ENCODE measurements around the gene ATG13. TPM values are rescaled to one million over a fixed set of nuclear protein-coding genes. Genes with fewer than 3 reads are reported as not detected.

ATG13 gene
- total and polyA plus RNA-seq, 2 of the 8 experiments (the other 6 are each of a cell fraction or from before 2014, with no cell fraction given) = 65.0 to 77.4 TPM

- no peak for TF ChIP-seq CHD7 (IDR thresholded peaks at IDR 0.05; ENCODE audit: insufficient replicate concordance, low read length)
- TF ChIP-seq SIX5 (IDR thresholded peaks at IDR 0.05; ENCODE audit: low read depth, low read length) = no peak
- TF ChIP-seq SUZ12 (IDR thresholded peaks at IDR 0.05; ENCODE audit: low read length) = no peak
- no peak for TF ChIP-seq EGR1 (IDR thresholded peaks at IDR 0.05; ENCODE audit: borderline replicate concordance, low read depth, low read length)
- TF ChIP-seq POLR2A (IDR thresholded peaks at IDR 0.05; ENCODE audit: control extremely low read depth in 1 of 2, low read depth in 2 of 2, low read length in 2 of 2) = no peak
- no peak for TF ChIP-seq TAF7 (optimal IDR thresholded peaks at IDR 0.05; ENCODE audit: borderline replicate concordance, low read depth, low read length)
- TF ChIP-seq JUND (IDR thresholded peaks at IDR 0.05; ENCODE audit: low read length) = no peak
- TF ChIP-seq SIN3A (conservative IDR thresholded peaks at IDR 0.05 in 1 of 2, IDR thresholded peaks at IDR 0.05 in 1 of 2; ENCODE audit: low read depth in 1 of 2, low read length in 2 of 2) = no peak
- no peak for TF ChIP-seq CEBPB (IDR thresholded peaks at IDR 0.05; ENCODE audit: low read depth, low read length)
- no peak for TF ChIP-seq RXRA (IDR thresholded peaks at IDR 0.05; ENCODE audit: insufficient read depth, low read depth, low read length)
- no peak for TF ChIP-seq POLR2AphosphoS5 (IDR thresholded peaks at IDR 0.05; ENCODE audit: low read depth, low read length)
These were observed 22.6 kb upstream of the ATG13 start (continued) for GRCh38 chr11:46594785-46595184.

All from H1 (cell line).